ENCODE measurements around the gene INSM1. TPM values are rescaled to one million over a fixed set of nuclear protein-coding genes. Genes with fewer than 3 reads are reported as not detected.

Gene INSM1
- total RNA-seq, 1 experiment from 2014 or later, result 0.07 TPM

DNA sequence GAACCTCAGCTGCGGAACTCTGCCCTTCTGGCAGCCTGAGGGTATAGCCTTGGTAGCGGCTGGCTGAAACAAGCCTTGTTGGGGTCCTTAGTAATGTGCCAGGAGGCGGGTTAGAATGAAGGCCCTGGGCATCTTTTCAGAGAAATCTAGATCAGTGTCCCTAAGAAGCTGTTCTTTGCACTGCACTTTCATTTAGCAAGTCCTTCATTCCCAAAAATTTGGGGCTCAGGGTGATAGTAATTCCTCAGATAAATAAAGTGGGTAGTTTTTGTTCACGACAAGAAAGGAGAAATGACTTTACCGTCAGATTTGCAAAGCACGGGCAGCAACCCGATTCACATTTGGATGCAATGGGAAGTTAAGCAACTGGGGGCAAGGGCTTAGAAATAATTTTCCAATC, 3.2 kb downstream of the INSM1 start:
- Histone ChIP-seq H3K4me3 (replicated peaks in 1 of 2; ENCODE audit: low read depth in 1 of 2, low read length in 2 of 2) (no peak overlapping the region), H3K4me1 (ENCODE audit: control insufficient read depth in 1 of 2, insufficient read depth in 2 of 2, low read length in 2 of 2) (no peaks in the 10 kb centered on the region), H3K4me2 (ENCODE audit: low read length) (no peak overlapping the region), H3K9me2 (ENCODE audit: insufficient read depth) (no peaks in the 10 kb centered on the region), H3K9me3 (ENCODE audit: control insufficient read depth in 1 of 2, insufficient read depth in 1 of 2, low read depth in 1 of 2, low read length in 2 of 2) (no peaks in the 10 kb centered on the region), H3K27ac (ENCODE audit: low read depth, low read length) (no peak overlapping the region), H3K36me3 (ENCODE audit: control insufficient read depth in 1 of 2, insufficient read depth in 2 of 2, low read length in 2 of 2) (no peaks in the 10 kb centered on the region), H3K79me2 (ENCODE audit: insufficient read depth, low read length) (no peaks in the 10 kb centered on the region), H2AFZ (ENCODE audit: low read depth, low read length, poor library complexity, severe bottlenecking) (no peak overlapping the region), H4K20me1 (ENCODE audit: insufficient read depth) (no peaks in the 10 kb centered on the region), H3K9ac (ENCODE audit: low read length) (no peak overlapping the region), H3K27me3 (ENCODE audit: insufficient read depth, low read length) (peaks cover 15% of the 10 kb centered on the region; the same call in 1 of the 2 replicates)
- no TSS peak for BruUV-seq (replicated peaks)
- intact Hi-C loops (cut with micrococcal nuclease), result no loop called here
- ChIA-PET CTCF (no interaction called here), POLR2A (interaction anchor here (0.7 kb wide), 1 partner anchor 613 kb away, joined by 4 read pairs; no protein-coding TSS in a partner anchor), RAD21 (ENCODE audit: low non-redundant PET in 1 of 2, low total read pairs in 2 of 2, uncharacterized antibody in 2 of 2, unreplicated experiment in 2 of 2) (no interaction called here)
- DNase-seq (ENCODE audit: low read depth, low spot score) (no peak), ATAC-seq (no peak)
- TF ChIP-seq ELF1 (IDR thresholded peaks at IDR 0.05; ENCODE audit: borderline replicate concordance, low read depth), result no peak
- TF ChIP-seq, protein P1, sequence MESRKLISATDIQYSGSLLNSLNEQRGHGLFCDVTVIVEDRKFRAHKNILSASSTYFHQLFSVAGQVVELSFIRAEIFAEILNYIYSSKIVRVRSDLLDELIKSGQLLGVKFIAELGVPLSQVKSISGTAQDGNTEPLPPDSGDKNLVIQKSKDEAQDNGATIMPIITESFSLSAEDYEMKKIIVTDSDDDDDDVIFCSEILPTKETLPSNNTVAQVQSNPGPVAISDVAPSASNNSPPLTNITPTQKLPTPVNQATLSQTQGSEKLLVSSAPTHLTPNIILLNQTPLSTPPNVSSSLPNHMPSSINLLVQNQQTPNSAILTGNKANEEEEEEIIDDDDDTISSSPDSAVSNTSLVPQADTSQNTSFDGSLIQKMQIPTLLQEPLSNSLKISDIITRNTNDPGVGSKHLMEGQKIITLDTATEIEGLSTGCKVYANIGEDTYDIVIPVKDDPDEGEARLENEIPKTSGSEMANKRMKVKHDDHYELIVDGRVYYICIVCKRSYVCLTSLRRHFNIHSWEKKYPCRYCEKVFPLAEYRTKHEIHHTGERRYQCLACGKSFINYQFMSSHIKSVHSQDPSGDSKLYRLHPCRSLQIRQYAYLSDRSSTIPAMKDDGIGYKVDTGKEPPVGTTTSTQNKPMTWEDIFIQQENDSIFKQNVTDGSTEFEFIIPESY (IDR thresholded peaks at IDR 0.05; ENCODE audit: extremely low read depth, insufficient replicate concordance, low read length), result no peak
- no peak for TF ChIP-seq SP1 (IDR thresholded peaks at IDR 0.05; ENCODE audit: low read depth)
- TF ChIP-seq, protein P2, sequence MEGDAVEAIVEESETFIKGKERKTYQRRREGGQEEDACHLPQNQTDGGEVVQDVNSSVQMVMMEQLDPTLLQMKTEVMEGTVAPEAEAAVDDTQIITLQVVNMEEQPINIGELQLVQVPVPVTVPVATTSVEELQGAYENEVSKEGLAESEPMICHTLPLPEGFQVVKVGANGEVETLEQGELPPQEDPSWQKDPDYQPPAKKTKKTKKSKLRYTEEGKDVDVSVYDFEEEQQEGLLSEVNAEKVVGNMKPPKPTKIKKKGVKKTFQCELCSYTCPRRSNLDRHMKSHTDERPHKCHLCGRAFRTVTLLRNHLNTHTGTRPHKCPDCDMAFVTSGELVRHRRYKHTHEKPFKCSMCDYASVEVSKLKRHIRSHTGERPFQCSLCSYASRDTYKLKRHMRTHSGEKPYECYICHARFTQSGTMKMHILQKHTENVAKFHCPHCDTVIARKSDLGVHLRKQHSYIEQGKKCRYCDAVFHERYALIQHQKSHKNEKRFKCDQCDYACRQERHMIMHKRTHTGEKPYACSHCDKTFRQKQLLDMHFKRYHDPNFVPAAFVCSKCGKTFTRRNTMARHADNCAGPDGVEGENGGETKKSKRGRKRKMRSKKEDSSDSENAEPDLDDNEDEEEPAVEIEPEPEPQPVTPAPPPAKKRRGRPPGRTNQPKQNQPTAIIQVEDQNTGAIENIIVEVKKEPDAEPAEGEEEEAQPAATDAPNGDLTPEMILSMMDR (IDR thresholded peaks at IDR 0.05 in 2 of 3, conservative IDR thresholded peaks at IDR 0.05 in 1 of 3; ENCODE audit: borderline replicate concordance in 1 of 3, insufficient read depth in 1 of 3, low read depth in 2 of 3, low read length in 2 of 3), result no peak
- TF ChIP-seq RAD21 (IDR thresholded peaks at IDR 0.05; ENCODE audit: low read depth), result no peak
- TF ChIP-seq TCF7L2 (IDR thresholded peaks at IDR 0.05; ENCODE audit: borderline replicate concordance, extremely low read depth, insufficient read depth, insufficient read length), result no peak
- no peak for TF ChIP-seq SIN3A (IDR thresholded peaks at IDR 0.05; ENCODE audit: low read depth)
- no peak for TF ChIP-seq FOSL1 (IDR thresholded peaks at IDR 0.05; ENCODE audit: low read depth)
- no peak for TF ChIP-seq CBX3 (IDR thresholded peaks at IDR 0.05; ENCODE audit: low read depth)
- TF ChIP-seq EZH2phosphoT487 (IDR thresholded peaks at IDR 0.05; ENCODE audit: borderline replicate concordance), result no peak
- TF ChIP-seq SRF (IDR thresholded peaks at IDR 0.05; ENCODE audit: low read depth), result no peak
